ENCODE results near the gene RNF7.
A peak's percentile ranks its signal among the peaks of the same experiment; 100 is the strongest.
"Not testable (repeated sequence)": the region's sequence is repeated elsewhere in the genome, so short reads cannot be mapped to it uniquely, and the experiment has no call there.

Gene RNF7

GRCh38 chr3:141735770-141736465, 2.2 kb upstream of the RNF7 start:
- DNase-seq (ENCODE audit: low read depth) = no peak

DNA sequence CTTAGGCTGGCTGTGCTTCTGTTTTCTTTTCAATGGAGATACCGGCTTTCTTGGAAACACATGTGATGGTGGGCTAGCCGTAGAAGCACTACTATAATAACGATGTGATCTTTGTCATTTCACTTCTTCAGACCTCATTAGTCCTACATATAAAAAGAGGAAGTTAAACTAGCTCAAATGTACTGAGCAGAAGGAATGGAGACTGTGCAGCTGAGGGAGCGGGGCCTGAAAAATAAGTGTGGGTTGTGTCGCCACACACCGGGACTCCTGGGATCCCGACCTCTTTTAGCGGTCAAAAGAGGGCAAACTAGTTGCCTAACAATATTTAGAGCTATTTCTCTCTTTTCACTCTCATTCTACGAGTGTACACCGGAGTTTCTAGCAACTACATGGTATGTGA, 1.0 kb upstream of the RNF7 start:
- no peak for DNase-seq (ENCODE audit: low read depth)

- no peak for DNase-seq (ENCODE audit: low read depth)
These were observed 448 bp upstream of the RNF7 start for GRCh38 chr3:141737678-141738021.

DNA sequence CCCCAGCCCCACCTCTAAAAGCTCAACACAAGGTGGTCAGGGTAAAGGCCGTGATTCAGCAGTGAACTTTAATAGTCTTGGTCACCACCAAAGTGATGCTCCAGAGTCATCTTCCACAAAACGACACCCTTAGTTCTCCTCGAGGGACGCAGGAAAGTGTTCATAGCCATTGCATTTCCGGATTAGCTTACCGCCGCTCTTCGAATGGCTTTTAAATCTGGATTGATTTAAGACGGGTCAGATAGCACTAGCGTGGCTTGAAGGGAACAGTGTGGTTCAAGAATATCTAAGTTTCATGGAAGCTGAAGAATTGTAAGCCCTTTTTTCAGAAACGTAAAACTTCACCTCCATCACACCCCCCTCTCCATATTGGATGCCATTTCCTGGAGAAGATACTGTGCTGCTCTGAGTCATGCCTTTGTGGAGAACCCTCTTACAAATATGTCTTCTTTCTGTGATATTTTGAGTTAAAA, 829 bp downstream of the RNF7 start:
- peak; percentile 1 for DNase-seq (ENCODE audit: low read depth)

DNA sequence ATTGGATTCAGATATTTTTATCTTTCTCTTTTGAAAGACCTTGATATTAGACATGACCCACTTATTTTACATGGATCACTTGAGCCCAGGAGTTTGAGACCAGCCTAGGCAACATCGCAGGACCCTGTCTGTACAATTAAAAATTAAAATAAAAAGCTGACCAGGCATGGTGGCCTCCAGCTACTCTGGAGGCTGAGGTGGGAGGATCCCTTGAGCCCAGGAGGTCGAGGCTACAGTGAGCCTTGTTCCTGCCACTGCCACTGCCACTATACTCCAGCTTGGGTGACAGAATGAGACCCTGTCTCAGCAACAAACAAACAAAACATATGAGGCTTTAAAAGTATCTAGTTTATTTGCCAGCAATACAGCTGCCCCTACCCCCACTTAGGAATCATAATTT, 1.6 kb downstream of the RNF7 start:
- DNase-seq (ENCODE audit: low read depth) = no peak

DNA sequence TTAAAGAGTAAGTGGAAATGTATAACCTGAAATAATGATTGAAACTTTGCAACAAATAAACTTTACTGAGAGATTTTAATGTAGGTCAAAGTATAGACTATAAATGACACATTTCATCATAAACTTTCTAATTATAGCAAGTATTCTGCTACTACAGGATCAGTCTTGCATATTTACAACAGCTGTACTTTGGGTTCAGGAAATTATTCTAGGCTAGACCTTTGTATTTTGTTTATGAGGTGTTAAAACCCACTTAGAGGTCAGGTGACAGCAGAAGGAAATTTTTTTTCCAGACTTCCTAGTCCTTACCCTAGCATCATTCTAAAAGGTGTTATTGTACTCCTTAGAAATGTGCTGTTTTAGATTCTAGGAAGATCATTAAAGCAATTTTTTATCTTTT, 2.3 kb downstream of the RNF7 start:
- DNase-seq (ENCODE audit: low read depth) = no peak

- no peak for DNase-seq (ENCODE audit: low read depth)
These were observed 5.2 kb downstream of the RNF7 start for GRCh38 chr3:141743305-141743704.

GRCh38 chr3:141746962-141747361, 8.9 kb downstream of the RNF7 start:
- no peak for DNase-seq (ENCODE audit: low read depth)

DNA sequence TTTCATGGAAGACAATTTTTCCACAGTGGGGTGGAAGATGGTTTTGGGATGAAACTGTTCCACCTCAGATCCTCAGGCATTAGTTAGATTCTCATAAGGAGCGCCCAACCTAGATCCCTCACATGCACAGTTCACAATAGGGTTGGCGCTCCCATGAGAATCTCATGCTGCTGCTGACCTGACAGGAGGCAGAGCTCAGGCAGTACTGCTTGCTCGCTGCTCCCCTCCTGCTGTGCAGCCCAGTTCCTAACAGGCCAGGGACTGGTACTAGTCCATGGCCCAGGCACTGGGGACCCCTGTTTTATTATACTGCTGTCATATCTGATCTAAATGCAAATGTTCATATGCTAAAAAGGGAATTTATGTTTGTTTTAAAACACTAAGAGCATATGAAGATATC, 15.3 kb downstream of the RNF7 start:
- DNase-seq (ENCODE audit: low read depth) = no peak

DNA sequence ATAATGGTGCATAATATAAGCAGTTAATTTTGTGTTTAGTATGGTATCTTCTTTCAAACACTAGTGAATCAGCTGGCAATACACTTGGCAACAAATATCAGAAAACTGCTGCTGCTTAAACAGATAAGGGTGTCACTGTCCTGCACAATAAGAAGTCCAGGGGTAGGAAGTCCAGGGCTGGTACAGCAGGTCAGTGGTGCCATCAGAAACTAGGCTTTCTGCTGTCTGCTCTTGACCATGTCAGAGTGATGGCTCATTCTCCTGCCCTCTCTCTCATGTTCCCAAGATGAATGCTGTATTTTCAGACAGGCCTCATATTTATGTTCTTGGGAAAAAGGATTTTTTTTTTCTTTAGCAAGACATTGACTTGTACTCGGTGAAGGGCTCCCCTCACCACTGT, 15.9 kb downstream of the RNF7 start:
- DNase-seq (ENCODE audit: low read depth) = no peak

- not testable (repeated sequence) for DNase-seq (ENCODE audit: low read depth)
These were observed 24.5 kb downstream of the RNF7 start for GRCh38 chr3:141762552-141762951.

DNA sequence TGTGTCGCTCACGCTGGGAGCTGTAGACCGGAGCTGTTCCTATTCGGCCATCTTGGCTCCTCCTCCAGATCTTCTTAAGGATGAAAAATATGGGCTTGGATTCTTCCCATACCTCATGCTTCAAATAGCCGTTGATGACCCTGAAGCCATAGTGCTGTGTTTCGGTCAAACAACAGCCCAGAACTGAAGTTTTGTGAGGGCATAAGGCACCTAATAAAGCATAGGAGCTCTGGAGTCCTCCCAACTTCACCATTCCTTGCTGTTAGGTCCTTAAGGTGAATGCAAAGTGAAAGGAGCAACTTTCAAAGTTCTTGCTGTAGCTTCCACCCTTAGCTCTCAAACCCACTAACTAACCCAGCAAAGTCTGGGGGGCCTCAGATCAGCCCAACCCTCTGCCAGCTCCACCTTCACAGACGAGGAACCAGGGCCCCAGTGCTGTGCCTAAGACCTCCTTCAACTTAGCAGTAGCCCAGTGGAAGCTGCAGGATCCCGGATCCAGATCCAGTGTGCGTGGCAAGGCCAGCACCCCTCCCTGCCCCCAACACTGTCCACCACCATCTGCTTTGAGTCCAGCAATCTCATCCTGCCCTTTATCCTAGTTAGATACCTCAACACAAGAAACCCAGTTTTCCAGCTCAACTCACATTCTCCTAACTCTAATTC, 25.1 kb downstream of the RNF7 start, which contains the start of gene GRK7:
TSS of gene GRK7 (plus strand) at position 321 of the 663 bp plus-strand sequence. CDS start 14,877 bp downstream, outside the sequence.
- DNase-seq (ENCODE audit: low read depth) = no peak

DNA sequence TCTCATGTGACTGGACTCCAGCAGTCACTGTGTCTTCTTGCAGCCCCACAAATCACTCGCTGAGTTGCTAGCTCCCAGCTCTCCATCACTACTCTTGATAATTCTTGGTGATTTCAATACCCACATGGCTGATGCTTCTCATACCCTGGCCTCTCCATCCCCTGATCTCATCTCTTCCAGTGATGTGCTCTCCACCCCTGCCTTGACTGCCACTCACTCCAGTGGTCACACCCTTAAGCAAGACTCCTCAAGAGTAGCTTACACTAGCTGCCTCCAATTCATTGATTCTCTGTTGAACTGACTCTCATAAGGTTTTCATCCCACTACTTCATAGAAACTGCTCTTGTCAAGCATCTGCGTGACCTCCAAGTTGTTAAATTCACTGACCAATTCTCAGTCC, 25.9 kb downstream of the RNF7 start:
- no peak for DNase-seq (ENCODE audit: low read depth)

- DNase-seq (ENCODE audit: low read depth) = no peak
These were observed 26.4 kb downstream of the RNF7 start for GRCh38 chr3:141764465-141764864.

- DNase-seq (ENCODE audit: low read depth) = no peak
These were observed 26.9 kb downstream of the RNF7 start for GRCh38 chr3:141764986-141765385.

DNA sequence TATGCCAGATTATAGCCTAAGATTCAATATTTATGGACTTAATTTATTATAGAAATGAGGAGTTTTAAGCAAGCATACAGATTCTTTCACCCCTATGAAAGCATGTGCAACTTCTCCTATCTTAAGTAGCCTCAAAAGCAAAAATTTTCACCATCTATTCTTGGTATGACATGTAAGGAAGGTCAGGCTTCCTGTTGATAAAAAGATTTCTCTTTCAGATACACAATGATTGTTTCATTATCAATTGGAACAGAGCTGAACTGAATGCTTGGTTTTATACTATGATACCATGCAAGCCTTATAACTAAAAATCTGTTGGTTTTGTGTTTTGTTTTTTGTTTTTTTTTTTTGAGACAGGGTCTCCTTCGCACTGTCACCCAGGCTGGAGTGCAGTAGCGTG, 29.0 kb downstream of the RNF7 start:
- DNase-seq (ENCODE audit: low read depth) = no peak

DNA sequence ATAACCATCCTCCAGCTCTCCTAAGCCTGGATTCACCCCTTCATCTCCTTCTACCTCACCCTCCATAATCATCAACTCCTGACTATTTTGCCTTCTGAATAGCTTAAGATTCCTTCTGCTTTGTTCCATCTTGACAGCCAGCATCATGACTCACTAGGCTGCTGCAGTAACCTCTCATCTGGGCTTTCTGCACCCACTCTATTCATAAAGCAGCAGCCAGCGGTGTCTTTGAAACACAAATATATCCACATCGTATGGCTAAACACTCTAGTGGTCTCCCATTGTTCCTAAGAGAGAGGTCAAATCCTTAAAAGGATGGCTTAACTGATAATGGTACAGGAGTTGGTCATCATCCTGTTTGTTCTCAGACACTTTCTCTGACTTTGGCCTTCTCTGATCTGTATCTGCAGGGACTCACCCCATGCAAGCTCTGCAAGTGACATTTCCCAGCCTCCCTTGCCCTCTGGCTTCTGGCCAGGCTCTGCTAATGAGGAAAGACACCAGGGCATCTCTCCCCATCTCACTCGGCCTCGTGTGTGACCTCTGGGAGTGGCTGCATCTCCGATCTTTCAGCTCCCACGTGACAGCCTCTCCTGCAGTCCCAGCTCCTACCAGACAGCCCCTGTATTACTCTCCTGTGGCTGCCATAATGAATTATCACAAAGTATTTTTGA, 31.3 kb downstream of the RNF7 start:
- no peak for DNase-seq (ENCODE audit: low read depth)

DNA sequence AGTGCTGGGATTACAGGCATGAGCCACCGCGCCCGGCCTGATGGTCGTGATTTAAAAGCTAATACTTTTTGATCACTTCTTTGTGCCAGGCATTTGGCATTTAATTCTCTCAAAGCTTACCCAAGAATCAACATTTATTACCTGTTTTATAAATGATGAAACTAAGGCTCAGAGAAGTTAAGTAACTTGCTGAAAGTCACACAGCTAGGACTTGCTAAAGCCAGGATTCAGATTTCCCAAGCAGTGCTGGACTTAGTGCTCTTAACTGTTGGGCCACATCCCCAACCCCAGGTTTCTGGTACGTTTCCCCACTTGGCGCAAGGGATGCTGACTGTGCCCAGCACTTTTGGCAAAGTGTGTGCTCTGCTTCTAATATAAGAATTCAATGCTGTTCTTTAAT, 35.6 kb downstream of the RNF7 start:
- no peak for DNase-seq (ENCODE audit: low read depth)

- no peak for DNase-seq (ENCODE audit: low read depth)
These were observed 38.3 kb downstream of the RNF7 start for GRCh38 chr3:141776376-141776775.

GRCh38 chr3:141776885-141777284, 38.8 kb downstream of the RNF7 start:
- no peak for DNase-seq (ENCODE audit: low read depth)

DNA sequence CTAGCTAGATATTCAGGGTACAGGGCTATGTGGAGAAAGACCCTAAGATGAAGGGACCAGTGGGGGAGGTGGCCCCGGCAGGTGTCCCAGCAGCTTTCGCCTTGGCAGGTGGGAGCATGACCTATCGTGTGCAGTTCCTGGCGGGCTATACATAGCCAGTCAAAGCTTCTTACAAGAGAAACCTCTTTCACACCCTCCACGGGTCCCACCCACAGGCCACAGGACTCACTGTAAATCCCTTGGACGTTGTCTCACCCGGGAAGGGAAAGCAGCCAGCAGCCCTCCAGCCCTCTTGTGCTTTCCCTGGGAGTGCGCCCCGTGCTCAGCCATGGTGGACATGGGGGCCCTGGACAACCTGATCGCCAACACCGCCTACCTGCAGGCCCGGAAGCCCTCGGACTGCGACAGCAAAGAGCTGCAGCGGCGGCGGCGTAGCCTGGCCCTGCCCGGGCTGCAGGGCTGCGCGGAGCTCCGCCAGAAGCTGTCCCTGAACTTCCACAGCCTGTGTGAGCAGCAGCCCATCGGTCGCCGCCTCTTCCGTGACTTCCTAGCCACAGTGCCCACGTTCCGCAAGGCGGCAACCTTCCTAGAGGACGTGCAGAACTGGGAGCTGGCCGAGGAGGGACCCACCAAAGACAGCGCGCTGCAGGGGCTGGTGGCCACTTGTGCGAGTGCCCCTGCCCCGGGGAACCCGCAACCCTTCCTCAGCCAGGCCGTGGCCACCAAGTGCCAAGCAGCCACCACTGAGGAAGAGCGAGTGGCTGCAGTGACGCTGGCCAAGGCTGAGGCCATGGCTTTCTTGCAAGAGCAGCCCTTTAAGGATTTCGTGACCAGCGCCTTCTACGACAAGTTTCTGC, 40.1 kb downstream of the RNF7 start:
- DNase-seq (ENCODE audit: low read depth) = no peak

GRCh38 chr3:141779667-141780066, 41.6 kb downstream of the RNF7 start:
- no peak for DNase-seq (ENCODE audit: low read depth)
